T47D (cell line): ENCODE data around the gene UBE2O.

Source experiments
- DNase-seq, 2 experiments: peaks; one replicate each; pipeline versions ENCODE4 v3.0.0 to v3.0.0-alpha.2; 2011 to 2012; ENCODE audit warnings: low read depth in 1 of 2, low spot score in 1 of 2
- JUND ChIP-seq: IDR thresholded peaks from 2 replicates; pipeline ENCODE4 v1.6.1; 2012; ENCODE audit warnings: low read depth
- in situ Hi-C: cut with HindIII; loops from 2 replicates; pipeline ENCODE4 v1.10.0; 2016; ENCODE audit warnings: low sequenced_read_pairs, low pct_unique_long_range_greater_than_20kb

UBE2O gene

DNA sequence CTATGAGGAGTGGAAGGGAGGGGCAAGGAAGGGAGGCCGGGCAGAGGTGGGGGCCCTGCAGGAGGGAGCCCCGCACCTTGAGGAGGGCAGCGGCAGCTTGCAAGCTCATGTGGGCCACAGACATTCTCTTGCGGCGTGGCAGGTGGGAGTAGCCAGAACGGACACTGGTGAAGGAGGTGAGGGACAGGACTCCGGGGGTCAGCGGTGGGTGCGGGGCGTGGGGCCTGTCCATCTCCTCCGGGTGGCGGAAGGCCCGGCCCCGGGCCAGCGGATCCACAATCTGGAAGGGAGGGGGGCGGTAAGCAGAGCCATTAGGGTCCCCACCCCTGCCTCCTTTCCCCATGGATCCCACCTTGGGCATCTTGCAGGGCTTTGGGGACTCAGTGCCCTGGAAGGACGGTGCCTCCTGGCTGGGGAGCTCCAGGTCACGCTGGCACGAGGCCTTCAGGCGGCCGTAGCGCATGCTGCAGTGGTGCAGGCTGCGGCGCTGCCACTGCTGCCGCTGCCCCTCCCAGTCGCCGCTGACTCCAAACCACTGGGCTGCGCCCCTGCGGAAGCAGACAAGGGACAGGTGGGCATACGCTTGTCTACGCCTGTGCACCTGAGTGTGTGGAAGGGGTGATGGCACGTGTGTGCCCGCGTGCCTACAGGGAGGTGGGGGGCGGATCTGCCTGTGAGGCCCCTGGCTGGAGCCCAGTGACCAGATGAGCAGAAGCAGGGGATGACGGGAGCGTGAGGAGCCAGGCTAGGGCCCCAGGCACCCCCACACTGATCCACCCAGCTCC, 26.0 kb upstream of the UBE2O start:
- no peak for DNase-seq
- in situ Hi-C loops = no loop called here
- no peak for TF ChIP-seq JUND

DNA sequence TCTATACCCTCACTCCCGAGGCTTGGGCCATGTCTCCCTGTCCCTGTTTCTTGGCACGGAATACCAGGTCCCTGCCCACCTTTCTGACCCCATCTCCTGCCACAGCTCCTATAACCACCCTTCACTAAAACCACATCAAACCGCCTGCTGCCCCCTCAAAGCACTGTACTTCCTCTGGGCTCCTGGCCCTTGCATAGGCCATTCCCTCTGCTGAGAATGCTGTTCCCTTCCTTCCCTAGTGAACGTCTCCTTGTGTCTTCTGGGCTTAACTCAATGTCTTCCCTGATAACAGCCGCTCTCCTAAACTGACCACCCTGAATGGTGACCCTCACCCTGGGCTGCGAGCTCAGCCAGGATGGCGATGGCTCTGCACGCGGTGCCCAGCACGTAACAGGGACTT, 25.1 kb upstream of the UBE2O start:
- no peak for TF ChIP-seq JUND
- in situ Hi-C loops = no loop called here

DNA sequence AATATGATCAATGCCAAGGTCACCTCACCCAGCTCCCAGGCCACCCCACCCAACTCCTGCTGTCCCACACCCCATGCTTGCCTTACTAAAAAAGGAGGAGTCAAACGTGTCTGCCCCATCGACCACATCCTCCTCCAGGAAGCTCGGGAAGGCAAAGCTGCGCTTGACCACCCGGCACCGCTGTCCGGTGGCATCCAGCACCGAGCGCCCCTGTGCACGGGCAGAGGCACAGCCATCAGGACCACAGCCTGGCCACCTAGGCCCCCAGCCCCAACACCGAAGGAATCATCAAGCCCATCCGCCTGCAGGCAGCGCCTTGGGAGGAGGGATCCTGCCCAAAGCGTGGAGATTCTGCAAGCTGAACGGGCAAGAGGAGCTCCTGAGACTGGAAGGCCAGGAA, 24.6 kb upstream of the UBE2O start:
- no peak for DNase-seq
- TF ChIP-seq JUND = no peak
- in situ Hi-C loops = no loop called here

More for the DNA sequence above, 25.1 kb upstream of the UBE2O start:
- no peak for DNase-seq

DNA sequence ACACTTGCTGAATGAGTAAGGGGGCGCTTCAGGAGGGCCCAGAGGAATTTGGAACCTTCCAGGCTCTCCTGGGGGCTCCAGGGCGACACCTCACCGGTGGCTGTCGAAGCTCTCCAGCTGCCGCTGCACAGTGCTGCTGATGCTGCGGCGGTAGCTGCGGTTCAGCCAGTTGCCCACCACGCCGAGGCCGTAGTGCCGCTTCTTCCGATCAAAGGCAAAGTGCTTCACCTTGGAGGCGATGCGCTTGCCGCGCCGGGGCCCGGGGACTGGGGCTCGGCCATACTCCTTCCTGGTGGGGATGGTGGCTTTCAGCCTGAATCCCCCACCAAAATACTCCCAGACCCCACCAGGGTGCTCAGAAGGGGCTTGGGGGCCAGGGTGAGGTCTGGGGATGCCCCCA, 23.8 kb upstream of the UBE2O start:
- TF ChIP-seq JUND = no peak
- in situ Hi-C loops = no loop called here
- DNase-seq = no peak

- no peak for DNase-seq
- no peak for TF ChIP-seq JUND
- in situ Hi-C loops = no loop called here
Observed at GRCh38 chr17:76475302-76475701, 22.4 kb upstream of the UBE2O start.

DNA sequence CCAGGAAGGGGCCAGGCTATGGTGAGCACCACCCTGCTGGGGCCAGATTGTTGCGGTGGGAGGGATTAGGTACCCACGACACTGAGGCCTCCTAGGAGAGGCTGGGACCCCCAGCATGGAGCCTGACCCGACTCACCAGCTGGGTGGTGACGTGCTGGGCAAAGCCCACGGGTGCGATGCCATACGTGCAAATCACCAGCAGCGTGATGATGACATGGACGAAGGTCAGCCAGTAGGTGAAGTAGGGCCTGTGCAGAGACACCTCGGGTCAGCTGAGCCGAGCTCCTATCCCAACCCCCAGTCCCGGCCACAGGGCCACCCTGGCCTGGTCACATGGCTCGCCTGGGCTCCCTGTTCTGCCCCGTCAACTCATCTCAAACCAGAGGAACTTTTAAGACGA, 21.9 kb upstream of the UBE2O start:
- no peak for DNase-seq
- in situ Hi-C loops = no loop called here
- TF ChIP-seq JUND = no peak

- in situ Hi-C loops = no loop called here
- DNase-seq = no peak
- no peak for TF ChIP-seq JUND
Observed at GRCh38 chr17:76474238-76474637, 21.3 kb upstream of the UBE2O start.

DNA sequence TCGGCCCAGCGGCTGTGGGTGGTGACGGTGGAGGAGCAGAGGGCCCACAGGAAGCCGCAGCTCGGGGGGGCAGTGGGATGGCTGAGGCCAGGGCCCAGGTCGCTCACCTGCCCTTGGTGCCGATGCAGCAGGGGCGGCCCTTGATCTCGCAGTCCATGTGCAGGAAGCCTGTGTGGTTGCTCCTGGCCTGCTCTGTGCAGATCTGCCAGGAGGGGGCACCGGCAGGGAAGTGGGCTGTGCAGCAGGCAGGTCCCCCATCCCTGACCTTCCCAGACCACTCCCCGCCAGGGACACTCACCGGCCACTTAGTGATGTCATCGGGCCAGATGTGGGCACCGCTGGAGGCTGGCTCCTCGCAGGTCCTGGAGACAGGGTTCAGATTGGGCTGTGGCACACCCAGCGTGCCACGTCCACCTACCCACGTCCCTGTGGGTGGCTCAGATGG, 20.6 kb upstream of the UBE2O start:
- in situ Hi-C loops = no loop called here
- TF ChIP-seq JUND = no peak
- no peak for DNase-seq

DNA sequence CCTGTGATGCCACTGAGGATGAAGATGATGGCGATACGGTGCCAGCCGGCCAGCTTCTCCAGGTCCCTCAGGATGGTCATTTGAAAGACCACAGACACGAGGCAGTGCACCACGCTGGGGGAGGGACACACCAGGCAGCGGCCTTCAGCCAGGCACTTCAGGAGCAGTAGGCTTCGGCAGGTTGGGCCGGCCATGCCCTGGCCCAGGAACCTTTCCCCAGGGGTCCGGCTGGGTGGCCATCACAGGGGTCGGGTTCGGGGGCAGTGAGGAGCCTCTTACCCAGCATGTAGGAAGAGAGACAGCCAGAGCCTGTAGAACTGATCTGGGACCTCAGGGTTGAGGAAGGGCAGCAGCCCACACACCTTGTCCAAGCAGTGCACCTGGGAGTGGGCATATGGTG, 19.8 kb upstream of the UBE2O start:
- no peak for DNase-seq
- no peak for TF ChIP-seq JUND
- in situ Hi-C loops = no loop called here

DNA sequence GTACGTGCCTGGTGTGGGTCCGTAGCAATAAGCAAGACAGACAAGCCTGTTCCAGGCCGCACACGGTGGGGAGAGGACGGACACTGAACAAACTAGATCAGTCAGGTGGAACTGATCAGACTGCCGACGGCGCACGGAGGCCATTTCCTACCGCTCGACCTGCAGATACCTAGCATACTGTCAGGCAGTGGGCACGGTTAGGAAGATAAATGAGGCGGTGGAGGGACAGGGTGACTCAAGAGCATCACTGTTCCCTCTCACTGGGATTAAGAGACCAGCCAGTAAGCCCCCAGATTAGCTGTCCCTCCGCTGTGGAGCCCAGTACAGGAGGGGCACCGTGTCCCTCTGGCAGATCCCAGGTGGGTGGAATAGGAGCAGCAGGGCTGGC, 19.3 kb upstream of the UBE2O start:
- DNase-seq = no peak
- no peak for TF ChIP-seq JUND
- in situ Hi-C loops = no loop called here

DNA sequence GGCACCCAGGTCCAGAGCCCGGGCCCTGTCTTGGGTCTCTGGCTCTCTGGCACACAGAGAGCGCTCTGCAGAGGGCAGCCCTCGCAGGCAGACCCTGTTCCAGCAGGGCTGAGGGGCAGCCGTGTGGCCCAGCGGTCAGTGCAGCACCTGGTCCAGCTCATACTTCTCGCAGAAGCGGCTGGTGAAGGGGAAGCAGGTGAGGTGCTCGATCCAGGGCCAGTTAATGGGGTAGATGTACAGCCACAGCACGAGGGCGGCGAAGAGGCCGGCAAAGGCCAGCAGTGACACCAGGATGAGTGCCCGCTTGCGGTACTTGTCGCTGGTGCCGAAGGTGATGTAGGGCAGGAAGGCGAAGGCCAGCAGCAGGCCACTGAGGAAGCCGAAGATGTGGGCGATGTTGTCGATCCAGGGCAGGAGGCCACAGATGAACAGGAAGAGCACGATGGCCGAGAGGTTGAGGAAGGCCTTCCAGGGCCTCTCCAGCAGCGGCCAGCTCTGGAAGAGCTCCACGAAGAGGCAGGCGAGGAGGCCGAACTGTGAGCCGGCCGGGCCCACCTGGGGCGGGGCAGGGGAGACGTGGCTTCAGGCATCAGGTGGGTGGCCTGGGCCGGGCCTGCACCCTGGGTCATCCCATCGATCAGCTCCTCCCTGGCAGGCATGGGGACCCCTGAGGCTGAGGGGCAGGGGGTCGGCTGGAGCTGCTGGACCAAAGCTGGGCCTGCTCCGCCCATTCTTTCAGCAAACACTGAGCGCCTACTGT, 18.7 kb upstream of the UBE2O start:
- in situ Hi-C loops = no loop called here
- no peak for TF ChIP-seq JUND
- no peak for DNase-seq

- in situ Hi-C loops = no loop called here
- DNase-seq = no peak
- no peak for TF ChIP-seq JUND
Observed at GRCh38 chr17:76469991-76470739, 17.2 kb upstream of the UBE2O start.
